Endometrial microvascular endothelial cells (primary cell): ENCODE results near the gene UQCRFS1. TPM values are rescaled to one million over a fixed set of nuclear protein-coding genes. Genes with fewer than 3 reads are reported as not detected.
"Not testable (repeated sequence)": the region's sequence is repeated elsewhere in the genome, so short reads cannot be mapped to it uniquely, and the experiment has no call there.

Experiments used
- in situ Hi-C: cut with HindIII; loops from 2 replicates; pipeline ENCODE4 v1.10.0; 2017; ENCODE audit warnings: low sequenced_read_pairs, low pct_unique_long_range_greater_than_20kb; ENCODE audit errors: inconsistent ontology term
- total RNA-seq: library from RNA; depleted of rRNA; stranded (reverse); fragments of >200 nt; gene quantifications from one replicate; pipeline ENCODE4 v1.2.3, GENCODE V29; 2015; ENCODE audit errors: inconsistent ontology term

UQCRFS1 gene
- total RNA-seq, 1 donor from 2014 or later = 46.4 TPM

DNA sequence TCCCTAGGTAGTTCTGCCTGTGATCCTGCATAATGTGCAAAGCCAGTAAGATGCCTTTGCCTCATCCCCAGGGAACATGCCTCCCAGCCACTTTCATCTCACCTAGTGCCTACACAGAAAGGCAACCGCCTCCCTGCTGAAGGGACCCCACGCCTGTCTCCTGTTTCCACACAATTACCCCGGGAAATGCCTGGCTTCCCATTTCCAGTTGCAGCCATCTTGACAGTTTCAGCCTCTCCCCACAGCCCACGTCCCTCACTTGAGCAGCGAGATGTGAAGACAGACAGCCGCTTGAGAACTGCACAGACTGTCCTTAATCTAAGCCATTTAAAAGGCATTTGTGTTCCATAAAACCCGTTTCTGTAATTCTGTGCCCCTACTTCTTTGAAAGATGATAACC is 4.7 kb upstream of the UQCRFS1 start:
- in situ Hi-C loops = no loop called here

DNA sequence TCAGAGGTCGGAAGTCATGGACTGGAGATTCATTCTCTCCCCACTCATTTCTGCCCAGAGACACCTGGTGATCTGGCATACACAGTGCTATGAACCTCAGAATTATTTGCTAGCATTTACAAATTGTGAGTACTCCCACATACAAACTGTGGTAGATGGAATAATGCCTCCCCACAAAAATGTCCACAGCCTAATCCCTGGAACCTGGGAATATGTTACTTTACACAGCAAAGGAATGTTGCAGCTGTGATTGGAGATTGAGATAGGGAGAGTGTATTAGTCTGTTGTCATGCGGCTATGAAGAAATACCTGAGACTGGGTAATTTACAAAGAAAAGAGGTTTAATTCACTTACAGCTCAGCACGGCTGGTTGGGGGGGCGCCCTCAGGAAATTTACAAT is 3.1 kb upstream of the UQCRFS1 start:
- in situ Hi-C loops = no loop called here

DNA sequence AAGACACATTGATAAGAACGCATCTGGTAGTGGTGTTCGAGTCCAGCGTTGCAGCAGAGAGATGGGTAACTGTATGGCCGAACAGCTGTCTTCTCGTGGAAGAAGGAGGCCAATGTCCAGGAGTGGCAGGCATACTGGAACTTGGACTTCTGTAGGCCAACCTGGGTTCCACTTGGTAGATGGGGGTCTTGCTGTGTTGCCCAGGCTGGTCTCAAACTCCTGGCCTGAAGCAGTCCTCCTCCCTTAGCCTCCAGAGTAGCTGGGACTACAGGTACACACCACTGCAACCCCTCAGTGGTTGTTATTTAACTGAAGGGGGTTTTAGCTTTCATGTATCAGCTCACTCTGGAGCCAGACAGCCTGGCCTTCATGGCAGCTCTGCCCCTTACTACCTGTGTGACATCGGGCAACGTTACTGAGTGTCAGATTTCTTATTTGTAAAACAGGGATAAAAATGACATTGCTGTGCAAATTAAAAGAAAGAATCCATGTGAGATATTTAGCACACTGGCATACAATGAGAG is 2.4 kb upstream of the UQCRFS1 start:
- in situ Hi-C loops = no loop called here

DNA sequence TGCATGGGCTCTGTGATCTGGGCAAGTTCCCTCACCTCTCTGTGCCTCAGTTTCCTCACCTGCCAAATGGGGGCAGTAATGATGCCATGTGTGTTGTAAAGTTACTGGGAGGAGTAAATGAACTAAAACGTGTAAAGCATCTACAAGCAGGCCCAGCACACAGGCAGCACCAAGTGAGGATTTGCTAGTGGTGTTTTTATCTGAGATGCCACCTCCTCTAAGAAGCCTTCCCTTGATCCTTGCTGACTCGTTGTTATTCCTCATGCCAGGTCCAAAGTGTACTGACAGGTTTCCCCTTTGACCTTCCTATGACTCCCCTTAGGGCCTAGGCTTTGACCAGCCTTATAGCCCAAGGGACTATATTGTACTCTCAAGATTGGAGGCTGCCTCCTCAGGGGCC is 1.5 kb upstream of the UQCRFS1 start:
- in situ Hi-C loops = no loop called here

DNA sequence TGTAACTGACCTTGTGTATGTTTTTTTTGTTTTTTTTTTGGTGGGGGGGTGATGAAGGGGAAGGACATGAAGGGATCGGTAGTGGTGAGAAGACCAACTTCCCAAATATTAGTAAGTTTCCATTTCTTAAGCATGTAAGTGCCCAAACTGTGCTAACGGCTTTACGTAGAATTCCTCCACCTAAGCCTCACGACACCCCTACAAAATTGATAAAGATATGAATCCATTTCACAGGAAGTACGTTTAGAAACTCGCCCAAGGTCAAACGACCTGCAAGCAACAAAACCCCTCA is 649 bp downstream of the UQCRFS1 start:
- in situ Hi-C loops = no loop called here

DNA sequence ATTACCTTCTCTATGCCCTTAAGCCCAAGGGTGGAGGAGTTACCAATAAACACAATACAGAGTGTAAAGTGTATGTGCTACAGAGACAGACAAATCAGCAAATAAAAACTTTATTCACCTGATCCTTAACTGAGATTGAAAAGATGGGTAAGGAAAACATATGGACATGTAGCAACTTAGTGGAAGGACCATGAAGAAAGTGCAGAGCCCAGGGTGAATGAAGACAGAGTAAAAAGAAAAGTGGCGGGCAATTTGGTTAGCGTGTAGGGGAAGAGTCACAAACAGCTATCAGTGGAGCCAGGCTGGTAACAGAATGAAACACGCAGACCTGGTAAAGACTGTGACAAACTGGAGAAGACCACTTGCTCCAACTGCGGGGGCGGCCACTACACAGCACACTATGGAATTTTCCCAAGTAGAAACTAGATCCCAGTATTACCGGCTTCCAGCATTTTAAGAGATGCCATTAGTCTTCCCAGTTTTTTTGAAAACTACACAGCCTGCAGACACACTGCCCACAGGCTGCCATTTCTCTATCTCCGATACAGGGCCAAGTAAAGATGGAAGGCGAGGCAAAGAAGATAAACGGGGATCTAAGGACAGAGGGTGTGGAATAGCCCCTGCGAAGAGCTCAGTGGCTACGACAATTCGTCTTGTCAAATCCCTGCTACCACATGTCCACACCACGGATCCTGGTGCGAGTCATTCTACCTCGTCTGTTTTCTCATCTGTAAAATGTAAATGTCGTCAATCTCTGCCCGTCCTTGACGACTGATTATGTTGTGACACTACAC is 1.2 kb downstream of the UQCRFS1 start:
- in situ Hi-C loops = no loop called here

DNA sequence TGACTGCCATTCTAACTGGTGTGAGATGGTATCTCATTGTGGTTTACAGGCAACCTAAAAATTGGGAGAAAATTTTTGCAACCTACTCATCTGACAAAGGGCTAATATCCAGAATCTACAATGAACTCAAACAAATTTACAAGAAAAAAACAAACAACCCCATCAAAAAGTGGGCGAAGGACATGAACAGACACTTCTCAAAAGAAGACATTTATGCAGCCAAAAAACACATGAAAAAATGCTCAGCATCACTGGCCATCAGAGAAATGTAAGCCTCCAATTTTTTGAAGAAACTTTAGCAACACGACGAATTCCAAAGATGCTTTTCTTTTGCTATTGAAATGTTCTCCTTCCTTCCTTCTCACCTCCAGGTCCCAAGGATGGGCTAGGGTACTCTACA is 1.9 kb downstream of the UQCRFS1 start:
- in situ Hi-C loops = not testable (repeated sequence)

DNA sequence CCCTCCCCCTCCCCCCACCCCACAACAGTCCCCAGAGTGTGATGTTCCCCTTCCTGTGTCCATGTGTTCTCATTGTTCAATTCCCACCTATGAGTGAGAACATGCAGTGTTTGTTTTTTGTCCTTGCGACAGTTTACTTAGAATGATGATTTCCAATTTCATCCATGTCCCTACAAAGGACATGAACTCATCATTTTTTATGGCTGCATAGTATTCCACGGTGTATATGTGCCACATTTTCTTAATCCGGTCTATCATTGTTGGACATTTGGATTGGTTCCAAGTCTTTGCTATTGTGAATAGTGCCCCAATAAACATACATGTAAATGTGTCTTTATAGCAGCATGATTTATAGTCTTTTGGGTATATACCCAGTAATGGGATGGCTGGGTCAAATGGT is 2.4 kb downstream of the UQCRFS1 start:
- in situ Hi-C loops = not testable (repeated sequence)

DNA sequence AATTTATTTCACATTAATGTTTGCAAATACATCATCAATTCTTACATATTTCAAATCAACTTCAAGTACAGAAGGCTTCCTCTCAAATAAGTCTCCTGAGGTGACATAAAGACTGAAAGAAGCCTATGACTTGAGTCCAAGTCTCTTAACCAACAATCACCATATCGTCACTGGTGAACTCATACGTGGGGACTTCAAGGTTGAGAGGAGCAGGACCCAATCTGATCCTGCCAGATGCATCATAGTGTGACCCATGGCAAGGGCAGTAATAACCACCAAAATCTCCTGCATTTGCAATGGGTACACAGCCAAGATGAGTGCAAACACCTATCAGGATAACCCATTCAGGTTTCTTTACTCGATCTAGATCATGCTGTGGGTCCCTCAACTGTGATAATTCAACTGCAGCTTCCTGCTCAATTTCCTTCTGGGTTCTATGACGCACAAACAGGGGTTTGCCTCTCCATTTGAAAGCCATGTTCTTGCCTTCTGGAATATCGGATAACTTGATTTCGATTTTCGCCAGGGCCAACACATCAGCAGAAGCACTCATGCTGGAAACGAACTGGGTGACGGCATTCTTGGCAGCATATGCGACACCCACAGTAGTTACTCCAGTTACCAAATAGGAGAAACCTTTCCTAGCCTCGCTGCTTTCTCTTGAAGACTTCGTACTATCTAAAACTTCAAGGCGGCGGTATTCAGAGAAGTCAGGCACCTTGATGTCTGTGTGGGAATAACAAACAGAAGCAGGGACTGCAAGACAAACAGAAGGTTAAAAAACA is 5.4 kb downstream of the UQCRFS1 start:
- in situ Hi-C loops = not testable (repeated sequence)

DNA sequence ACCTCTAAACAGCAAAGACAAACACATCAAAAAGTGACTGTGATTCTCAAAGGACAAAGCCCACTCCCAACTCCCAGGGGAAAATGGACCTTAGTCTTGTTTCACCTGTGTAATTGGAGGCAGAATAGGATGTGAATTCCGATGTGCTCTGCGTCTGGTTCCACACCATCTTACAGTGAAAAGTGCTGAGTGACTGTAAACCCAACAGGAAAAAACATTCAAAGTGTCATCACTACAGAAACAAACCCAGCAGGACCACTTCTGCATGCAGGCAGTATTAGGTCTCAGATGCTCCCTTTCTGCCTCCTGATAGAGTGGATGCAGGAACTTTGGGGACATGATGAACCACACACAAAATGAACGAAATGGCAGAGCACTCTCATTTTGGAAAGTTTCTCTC is 6.5 kb downstream of the UQCRFS1 start:
- in situ Hi-C loops = no loop called here

DNA sequence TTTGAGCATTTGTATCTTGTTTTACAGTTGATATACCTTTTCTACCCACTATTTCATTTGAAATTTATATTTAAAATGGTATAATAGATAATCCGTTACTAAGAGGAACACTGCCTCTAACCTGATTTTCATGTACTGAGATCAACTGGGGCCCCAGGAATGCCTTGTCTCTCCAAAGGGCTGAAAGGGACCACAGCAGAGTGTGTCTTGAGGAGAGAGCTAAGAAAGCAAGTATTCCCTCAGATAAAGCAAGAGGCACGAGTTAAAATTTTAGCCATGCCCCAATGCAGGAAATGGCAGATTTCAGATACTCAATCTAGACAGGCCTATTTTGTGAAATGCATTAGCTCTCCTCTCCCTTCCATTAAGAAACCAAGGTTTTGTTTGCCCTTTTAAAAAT is 10.7 kb downstream of the UQCRFS1 start:
- in situ Hi-C loops = no loop called here

DNA sequence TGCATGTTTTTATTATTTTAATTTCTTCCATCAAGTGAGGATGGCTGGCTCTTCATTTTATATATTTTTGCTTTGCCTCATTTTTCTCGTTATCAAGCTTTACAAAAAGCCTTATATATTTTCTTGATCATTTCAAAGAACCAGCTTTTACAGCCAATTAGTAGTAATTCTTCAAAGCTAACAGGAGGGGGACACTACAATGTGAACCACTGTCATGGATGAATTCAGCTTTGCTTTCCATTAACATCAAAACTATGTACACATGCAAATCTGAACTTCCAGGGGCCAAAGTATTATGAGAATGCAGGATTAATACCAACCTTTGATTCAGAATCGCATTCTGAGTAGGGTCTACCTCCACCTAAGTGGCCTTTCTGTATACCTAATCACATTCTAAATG is 11.1 kb downstream of the UQCRFS1 start:
- in situ Hi-C loops = no loop called here

DNA sequence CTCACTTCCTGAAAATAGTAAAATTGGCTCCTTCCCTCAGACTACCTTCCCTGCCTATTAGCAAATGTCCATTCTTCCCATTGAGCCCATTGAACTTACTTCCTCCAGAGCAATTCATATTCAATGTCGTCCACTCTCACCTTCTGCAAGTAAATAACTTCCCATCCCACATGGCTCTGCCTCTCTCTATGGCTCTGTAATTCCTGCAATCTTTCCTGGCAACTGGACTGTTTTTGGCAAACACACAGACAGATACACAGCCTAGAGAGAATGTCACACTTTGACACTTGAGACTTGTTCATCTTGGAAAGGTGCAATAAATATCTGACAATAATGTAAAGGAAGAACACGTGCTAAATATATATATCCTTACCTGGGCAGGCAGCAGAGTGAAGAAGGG is 18.3 kb downstream of the UQCRFS1 start:
- in situ Hi-C loops = no loop called here

DNA sequence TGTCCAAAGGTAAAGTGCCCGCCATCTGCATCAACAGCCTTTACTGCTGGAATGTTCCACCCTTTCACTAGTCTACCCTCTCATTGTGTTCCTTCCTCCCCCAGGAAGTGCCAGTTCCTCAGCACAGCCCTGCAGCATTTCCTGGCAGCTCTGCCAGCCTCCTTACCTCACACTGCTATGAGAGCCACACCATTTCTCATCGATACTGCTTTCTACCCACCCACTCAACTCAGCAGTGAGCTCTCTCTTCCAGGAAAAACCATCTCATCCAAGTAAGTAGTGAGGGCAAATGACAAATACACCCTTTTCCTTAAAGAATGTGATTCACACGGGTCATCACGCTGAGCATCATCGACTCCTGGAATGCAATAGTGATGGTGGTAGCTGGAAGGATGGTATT is 19.8 kb downstream of the UQCRFS1 start:
- in situ Hi-C loops = no loop called here

DNA sequence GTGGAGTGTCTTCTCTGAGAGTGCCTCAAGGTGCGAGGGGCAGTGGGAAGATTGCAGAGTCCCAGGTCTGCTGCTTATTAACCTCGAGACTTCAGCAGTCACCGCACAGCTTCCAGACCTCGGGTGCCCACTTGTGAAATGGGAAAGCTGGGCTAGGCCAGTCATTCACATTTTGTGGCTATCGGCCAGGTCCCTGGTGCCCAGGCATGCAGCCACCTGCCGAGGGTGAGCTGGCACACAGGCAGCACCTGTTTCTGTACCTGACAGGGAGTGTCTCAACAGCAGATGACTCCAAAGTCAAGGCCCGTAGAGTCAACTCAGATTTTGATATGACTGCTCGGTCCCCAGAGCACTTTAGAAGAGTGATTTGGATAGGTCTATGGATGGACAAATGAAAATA is 21.9 kb downstream of the UQCRFS1 start:
- in situ Hi-C loops = no loop called here

DNA sequence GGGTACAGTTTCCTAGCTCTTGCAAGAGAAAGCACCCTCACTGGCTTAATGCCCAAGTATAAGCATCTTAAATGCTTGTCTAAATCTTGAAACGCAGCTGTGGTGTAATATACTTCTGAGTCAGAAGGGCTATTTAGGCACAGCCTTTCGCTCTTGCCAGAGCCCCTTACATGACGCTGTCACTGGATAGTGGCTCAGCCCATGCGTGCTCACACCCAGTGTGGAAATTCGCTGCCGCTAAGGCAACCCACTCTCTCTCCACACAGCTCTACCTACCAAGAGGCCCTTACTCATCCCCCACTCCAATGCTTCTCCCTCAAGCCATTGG is 24.0 kb downstream of the UQCRFS1 start:
- in situ Hi-C loops = no loop called here

DNA sequence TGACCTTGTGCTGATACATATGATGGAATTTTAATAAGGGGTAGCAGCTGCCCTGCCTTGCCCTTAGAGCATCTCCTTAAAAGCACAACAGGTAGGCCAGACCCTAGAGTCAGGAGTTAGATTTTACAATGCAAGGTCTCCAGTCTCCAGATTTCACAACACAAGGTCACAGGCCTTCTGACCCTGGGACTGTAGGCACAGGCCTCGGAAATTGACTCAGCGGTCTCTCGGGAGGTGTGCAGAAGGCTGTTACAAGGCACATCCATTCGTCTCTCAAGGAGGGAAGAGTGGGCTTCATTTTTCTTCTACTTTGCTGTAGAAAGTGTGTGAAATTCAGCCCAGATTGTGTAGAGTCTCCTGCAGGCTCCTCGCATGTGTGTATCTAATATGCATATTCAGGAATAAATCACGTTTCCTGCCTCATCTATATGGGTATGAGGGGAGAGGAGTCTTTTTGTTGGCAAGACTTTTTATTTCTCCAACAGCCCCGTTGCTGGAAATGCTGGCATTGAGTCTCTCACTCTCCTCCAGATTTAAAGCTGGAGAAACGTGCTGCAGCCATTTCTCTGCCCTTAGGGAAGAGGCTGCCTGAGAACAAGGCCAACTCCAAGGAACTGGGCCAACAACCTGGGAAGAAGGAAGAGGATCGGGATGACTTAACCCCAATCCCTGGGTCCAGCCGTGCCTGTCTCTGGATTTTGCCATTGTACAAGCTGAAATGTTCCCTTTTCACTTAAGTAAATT is 24.5 kb downstream of the UQCRFS1 start:
- in situ Hi-C loops = no loop called here

DNA sequence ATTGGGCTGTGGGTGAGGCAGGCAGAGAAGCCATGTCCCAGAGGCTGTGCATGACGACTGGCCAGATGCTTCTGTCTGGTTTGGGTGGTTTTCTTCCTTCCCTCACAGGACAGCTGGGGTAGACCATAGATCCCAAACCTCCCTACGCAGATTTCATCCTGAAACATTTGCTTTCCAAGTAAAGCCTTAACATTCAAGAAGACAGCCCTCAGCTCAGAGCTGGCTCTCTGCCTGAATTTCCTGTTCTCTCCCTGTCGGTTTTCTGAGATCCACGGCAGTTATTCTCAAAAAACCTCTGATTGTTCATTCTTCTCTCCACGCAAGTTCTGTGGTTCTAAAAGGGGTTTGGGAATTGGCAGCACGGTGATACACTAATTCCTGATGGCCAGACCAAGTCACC is 25.3 kb downstream of the UQCRFS1 start:
- in situ Hi-C loops = no loop called here

DNA sequence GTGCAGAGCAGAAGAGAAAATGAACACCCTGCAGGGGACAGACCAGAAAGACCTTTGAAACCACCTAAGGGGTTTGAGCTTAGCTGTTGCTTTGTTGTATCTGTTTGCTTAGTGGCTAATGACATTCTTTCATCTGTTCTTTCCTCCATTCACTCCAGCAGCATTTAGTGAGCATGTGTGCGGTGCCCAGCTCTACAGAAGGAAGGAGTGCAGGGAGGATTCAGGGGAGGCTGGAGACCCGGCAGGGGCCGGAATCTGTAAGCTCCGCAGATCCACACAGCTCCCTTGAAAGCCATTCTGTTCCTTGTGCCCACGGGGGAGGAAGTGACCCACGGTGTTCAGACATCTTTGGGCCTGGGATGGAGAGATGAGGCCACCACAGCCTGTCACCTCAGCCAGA is 27.5 kb downstream of the UQCRFS1 start:
- in situ Hi-C loops = no loop called here
